MV-4-11 (cell line): ENCODE data around the gene ENPEP.
A peak's percentile ranks its signal among the peaks of the same experiment; 100 is the strongest.
"Not testable (repeated sequence)": the region's sequence is repeated elsewhere in the genome, so short reads cannot be mapped to it uniquely, and the experiment has no call there.

Source experiments
- DNase-seq: peaks from one replicate; lab custom pipeline; 2025; lab: John Stamatoyannopoulos, UW

ENPEP gene

GRCh38 chr4:110484029-110484428, 8.1 kb downstream of the ENPEP start:
- DNase-seq: peak; percentile 82

- DNase-seq: peak; percentile 80
These were observed 8.8 kb downstream of the ENPEP start for GRCh38 chr4:110484767-110485166.

- no peak for DNase-seq
These were observed 9.5 kb downstream of the ENPEP start for GRCh38 chr4:110485452-110485851.

GRCh38 chr4:110486256-110486655, 10.3 kb downstream of the ENPEP start:
- no peak for DNase-seq

- not testable (repeated sequence) for DNase-seq
These were observed 10.9 kb downstream of the ENPEP start for GRCh38 chr4:110486850-110487249.

GRCh38 chr4:110487873-110488272, 11.9 kb downstream of the ENPEP start:
- DNase-seq: peak; percentile 68

- peak; percentile 41 for DNase-seq
These were observed 14.1 kb downstream of the ENPEP start for GRCh38 chr4:110489901-110490508.

GRCh38 chr4:110492522-110492921, 16.6 kb downstream of the ENPEP start:
- peak; percentile 91 for DNase-seq

- DNase-seq: no peak
These were observed 17.6 kb downstream of the ENPEP start for GRCh38 chr4:110493520-110493919.

GRCh38 chr4:110498420-110498819, 22.5 kb downstream of the ENPEP start:
- no peak for DNase-seq

- no peak for DNase-seq
These were observed 23.2 kb downstream of the ENPEP start for GRCh38 chr4:110499126-110499525.

- no peak for DNase-seq
These were observed 25.9 kb downstream of the ENPEP start for GRCh38 chr4:110501826-110502225.

- peak; percentile 62 for DNase-seq
These were observed 27.5 kb downstream of the ENPEP start for GRCh38 chr4:110503270-110504083.

- no peak for DNase-seq
These were observed 28.1 kb downstream of the ENPEP start for GRCh38 chr4:110504084-110504435.

GRCh38 chr4:110505440-110505839, 29.5 kb downstream of the ENPEP start:
- DNase-seq: no peak

GRCh38 chr4:110508827-110509710, 33.1 kb downstream of the ENPEP start:
- peak; percentile 17 for DNase-seq

GRCh38 chr4:110510277-110510676, 34.3 kb downstream of the ENPEP start:
- no peak for DNase-seq

- peak; percentile 32 for DNase-seq
These were observed 35.1 kb downstream of the ENPEP start for GRCh38 chr4:110510955-110511544.

- no peak for DNase-seq
These were observed 36.9 kb downstream of the ENPEP start for GRCh38 chr4:110512901-110513300.

- peak; percentile 6 for DNase-seq
These were observed 39.0 kb downstream of the ENPEP start for GRCh38 chr4:110514889-110515479.

- DNase-seq: no peak
These were observed 39.7 kb downstream of the ENPEP start for GRCh38 chr4:110515676-110516075.
